ENCODE data around the gene KCTD17. TPM values are rescaled to one million over a fixed set of nuclear protein-coding genes. Genes with fewer than 3 reads are reported as not detected.

The KCTD17 gene
- total RNA-seq, 1 donor from 2014 or later = 28.9 TPM

- H3K4me1 Mint-ChIP-seq = peaks cover 14% of the 10 kb centered on the region
- no peak overlapping the region for H3K27ac Mint-ChIP-seq
- CTCF ChIA-PET = interaction anchor here (1.0 to 1.3 kb wide), 2 partner anchors 289 to 384 kb away, joined by 3 to 4 read pairs; no protein-coding TSS in a partner anchor
- intact Hi-C loops (cut with micrococcal nuclease) = no loop called here
- H3K27me3 Mint-ChIP-seq = peaks cover 2% of the 10 kb centered on the region
- TF ChIP-seq CTCF (IDR thresholded peaks at IDR 0.05) = no peak
- ATAC-seq (ENCODE audit: low read depth) (no peak), DNase-seq (no peak)
- H3K36me3 Mint-ChIP-seq (ENCODE audit: low read depth) = no peaks in the 10 kb centered on the region
- no peak overlapping the region for H3K4me3 Mint-ChIP-seq
- POLR2A ChIA-PET = no interaction called here
- no peaks in the 10 kb centered on the region for H3K9me3 Mint-ChIP-seq
Measured at GRCh38 chr22:37047006-37047405, 4.5 kb upstream of the KCTD17 start.

- DNase-seq (no peak), ATAC-seq (ENCODE audit: low read depth) (no peak)
- Mint-ChIP-seq H3K27me3 (no peaks in the 10 kb centered on the region), H3K9me3 (no peaks in the 10 kb centered on the region), H3K36me3 (ENCODE audit: low read depth) (no peaks in the 10 kb centered on the region), H3K27ac (no peak overlapping the region), H3K4me1 (peaks cover 22% of the 10 kb centered on the region), H3K4me3 (no peak overlapping the region)
- no peak for TF ChIP-seq CTCF (IDR thresholded peaks at IDR 0.05)
- CTCF ChIA-PET = interaction anchor here (1.0 kb wide), 1 partner anchor 383 kb away, joined by 3 read pairs; no protein-coding TSS in a partner anchor
- intact Hi-C loops (cut with micrococcal nuclease) = no loop called here
- POLR2A ChIA-PET = no interaction called here
Measured at GRCh38 chr22:37048133-37048532, 3.4 kb upstream of the KCTD17 start.

GRCh38 chr22:37049224-37049623, 2.3 kb upstream of the KCTD17 start:
- Mint-ChIP-seq H3K4me1 (peaks cover 30% of the 10 kb centered on the region), H3K9me3 (no peaks in the 10 kb centered on the region), H3K27me3 (no peaks in the 10 kb centered on the region), H3K27ac (no peak overlapping the region), H3K4me3 (no peak overlapping the region), H3K36me3 (ENCODE audit: low read depth) (no peaks in the 10 kb centered on the region)
- TF ChIP-seq CTCF (IDR thresholded peaks at IDR 0.05) = no peak
- ATAC-seq (ENCODE audit: low read depth) = no peak
- intact Hi-C loops (cut with micrococcal nuclease) = no loop called here
- POLR2A ChIA-PET = no interaction called here
- CTCF ChIA-PET = no interaction called here
- DNase-seq = no peak

GRCh38 chr22:37050913-37051312, 629 bp upstream of the KCTD17 start:
- Mint-ChIP-seq H3K4me3 (peak overlapping the region; percentile 19), H3K9me3 (no peaks in the 10 kb centered on the region), H3K36me3 (ENCODE audit: low read depth) (peaks cover 13% of the 10 kb centered on the region), H3K27ac (no peak overlapping the region), H3K4me1 (peaks cover 18% of the 10 kb centered on the region), H3K27me3 (no peaks in the 10 kb centered on the region)
- TF ChIP-seq CTCF (IDR thresholded peaks at IDR 0.05) = no peak
- no peak for DNase-seq
- ATAC-seq (ENCODE audit: low read depth) = no peak
- intact Hi-C loops (cut with micrococcal nuclease) = loop anchor here (1.0 kb wide), 1 partner anchor 148 kb away; no protein-coding TSS in a partner anchor
- ChIA-PET POLR2A (interaction anchor here (0.6 to 1.4 kb wide), 6 partner anchors 32 to 275 kb away, joined by 3 to 4 read pairs (median 3); partner anchors contain the start of genes IFT27 and TST), CTCF (interaction anchor here (0.9 to 1.7 kb wide), 2 partner anchors 26 to 210 kb away, joined by 3 to 4 read pairs; no protein-coding TSS in a partner anchor)

- no peaks in the 10 kb centered on the region for H3K9me3 Mint-ChIP-seq
- H3K4me3 Mint-ChIP-seq = peak overlapping the region; percentile 80
- ChIA-PET POLR2A (interaction anchor here (0.6 to 1.4 kb wide), 6 partner anchors 31 to 523 kb away, joined by 3 to 9 read pairs (median 4); partner anchors contain the start of gene EIF3D), CTCF (interaction anchor here (1.7 kb wide), 1 partner anchor 24 kb away, joined by 4 read pairs; no protein-coding TSS in a partner anchor)
- DNase-seq = no peak
- intact Hi-C loops (cut with micrococcal nuclease) = no loop called here
- no peak for ATAC-seq (ENCODE audit: low read depth)
- peaks cover 18% of the 10 kb centered on the region for H3K4me1 Mint-ChIP-seq
- H3K36me3 Mint-ChIP-seq (ENCODE audit: low read depth) = peaks cover 28% of the 10 kb centered on the region
- no peak overlapping the region for H3K27ac Mint-ChIP-seq
- no peaks in the 10 kb centered on the region for H3K27me3 Mint-ChIP-seq
- TF ChIP-seq CTCF (IDR thresholded peaks at IDR 0.05) = no peak
Measured at GRCh38 chr22:37052386-37053309, 1.1 kb downstream of the KCTD17 start.

Measured in activated B cell treated with CpG ODN at 0.5 μM for 24 hours (primary cell).